NCI-H128 (cell line): Measurements from ENCODE around the gene SARM1.
A peak's percentile ranks its signal among the peaks of the same experiment; 100 is the strongest.
"Not testable (repeated sequence)": the region's sequence is repeated elsewhere in the genome, so short reads cannot be mapped to it uniquely, and the experiment has no call there.

ENCODE experiments used
- DNase-seq: peaks from one replicate; lab custom pipeline; 2025; ENCODE audit not compliant: unreplicated experiment; lab: John Stamatoyannopoulos, UW

SARM1 gene

DNA sequence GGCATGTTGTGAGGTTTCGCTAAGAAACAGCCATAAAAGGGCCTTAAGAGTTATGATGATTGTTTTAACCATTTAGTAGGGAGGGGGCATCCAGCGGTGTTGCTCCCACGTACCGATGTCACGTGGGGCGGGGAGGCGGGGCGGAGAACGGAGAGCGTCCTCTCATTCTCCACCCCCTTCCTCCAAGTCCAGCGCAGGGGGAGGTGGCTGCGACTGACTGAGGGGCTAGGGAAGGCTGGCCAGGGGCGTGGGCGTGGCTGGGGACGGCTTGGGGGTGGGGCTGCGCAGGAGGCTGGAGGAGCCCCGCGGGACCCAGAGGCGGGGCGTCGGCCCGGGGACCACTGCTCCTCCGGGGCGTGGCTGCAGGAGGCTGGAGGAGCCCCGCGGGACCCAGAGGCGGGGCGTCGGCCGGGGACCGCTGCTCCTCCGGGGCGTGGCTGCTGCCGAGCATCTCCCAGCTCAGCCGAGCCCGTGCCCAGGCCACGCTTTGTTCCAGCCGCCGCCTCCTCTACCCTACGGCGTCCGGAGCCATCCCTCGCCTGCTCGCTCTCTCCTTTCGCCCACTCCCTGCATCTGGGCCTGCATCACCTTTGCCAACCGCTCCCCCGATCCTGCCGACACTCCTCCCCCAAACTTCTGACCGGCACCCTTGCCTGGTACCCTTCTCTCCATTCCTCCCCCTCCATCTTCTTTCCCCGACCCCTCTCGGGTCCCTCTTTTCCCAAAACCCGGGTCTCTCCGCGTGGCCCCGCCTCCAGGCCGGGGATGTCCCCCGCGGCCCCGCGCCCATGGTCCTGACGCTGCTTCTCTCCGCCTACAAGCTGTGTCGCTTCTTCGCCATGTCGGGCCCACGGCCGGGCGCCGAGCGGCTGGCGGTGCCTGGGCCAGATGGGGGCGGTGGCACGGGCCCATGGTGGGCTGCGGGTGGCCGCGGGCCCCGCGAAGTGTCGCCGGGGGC is at the start of gene SARM1:
TSS of gene SARM1 (plus strand) at position 450 of the 958 bp plus-strand sequence. CDS start at position 789, 339 bp downstream.
- peak; percentile 60 for DNase-seq

DNA sequence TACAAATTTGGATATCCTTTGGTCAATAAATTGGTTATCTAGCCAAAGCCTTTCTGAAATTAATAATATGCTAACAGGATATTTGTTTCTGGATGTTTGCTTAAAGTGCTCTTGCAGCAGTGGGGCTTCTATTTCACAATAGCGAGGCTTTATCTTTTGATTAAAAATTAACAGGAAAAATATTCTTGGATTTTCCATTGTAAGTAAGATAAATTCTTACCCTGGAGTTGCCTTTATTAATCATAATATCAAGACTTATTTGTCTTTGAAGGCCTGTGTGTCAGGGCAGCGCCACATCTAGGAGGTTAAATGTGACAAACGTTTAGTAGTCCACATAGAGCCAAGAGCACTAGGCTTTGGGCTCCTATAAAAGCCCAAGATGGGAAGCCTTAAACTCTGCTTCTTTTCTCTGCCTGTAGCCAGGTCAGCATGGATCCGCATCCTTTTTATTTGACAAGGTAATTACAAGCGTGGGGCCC is 47.2 kb upstream of the SARM1 start:
- no peak for DNase-seq

DNA sequence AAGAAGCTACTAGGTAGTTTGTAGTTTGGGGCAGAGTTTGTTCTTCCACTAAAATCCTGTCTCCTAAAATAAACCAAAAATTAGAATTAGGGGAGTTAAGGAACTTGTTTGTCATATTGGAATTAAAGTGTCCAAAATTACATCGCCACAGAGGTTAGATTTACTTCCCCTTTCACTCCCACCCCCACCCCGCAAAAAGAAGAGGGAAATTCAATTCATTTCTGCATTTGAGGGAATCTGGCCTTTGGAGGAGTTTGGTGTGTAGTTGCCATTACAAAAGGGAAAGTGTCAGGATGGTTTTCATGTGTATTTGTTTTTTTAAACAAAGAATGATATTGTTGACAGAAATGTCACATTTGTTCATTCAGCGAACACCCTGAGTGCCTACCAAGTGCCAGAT is 46.7 kb upstream of the SARM1 start:
- no peak for DNase-seq

DNA sequence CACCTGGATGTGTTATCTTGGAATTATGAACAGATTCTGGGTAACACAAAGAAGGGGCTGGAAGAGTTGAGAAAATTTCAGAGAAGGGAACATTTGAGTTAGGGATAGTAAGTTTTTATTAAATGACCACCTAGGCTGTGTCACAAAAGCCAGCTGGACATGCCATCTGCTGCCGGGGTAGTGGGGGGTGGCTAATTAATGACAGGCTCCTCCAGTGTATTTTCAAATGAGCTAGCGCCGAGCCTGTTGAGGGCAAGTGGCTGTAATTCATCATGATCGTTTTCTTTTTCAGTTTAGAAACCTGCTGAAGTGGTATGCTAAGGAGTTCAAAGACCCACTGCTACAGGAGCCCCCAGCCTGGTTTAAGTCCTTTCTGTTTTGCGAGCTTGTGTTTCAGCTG is 46.3 kb upstream of the SARM1 start:
- DNase-seq, result no peak

DNA sequence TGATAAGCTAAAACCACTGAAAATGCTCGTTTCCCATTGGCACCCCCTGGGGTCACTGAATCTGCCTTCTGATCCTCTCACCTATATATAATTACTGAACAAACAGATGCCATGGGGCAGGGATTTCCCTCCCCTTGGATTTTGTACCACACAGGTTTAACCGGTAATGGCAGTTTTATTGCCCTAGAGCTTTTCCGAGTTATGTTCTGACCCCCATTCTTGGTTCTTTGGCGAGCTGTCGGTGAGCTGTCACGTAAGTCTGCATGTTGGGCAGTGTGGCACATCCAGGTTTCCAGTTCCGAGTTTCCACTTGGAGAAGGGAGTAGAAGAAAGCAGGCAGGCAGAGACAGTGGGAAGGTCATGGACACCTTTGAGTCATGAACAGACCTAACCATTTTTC is 45.4 kb upstream of the SARM1 start:
- DNase-seq, result no peak

DNA sequence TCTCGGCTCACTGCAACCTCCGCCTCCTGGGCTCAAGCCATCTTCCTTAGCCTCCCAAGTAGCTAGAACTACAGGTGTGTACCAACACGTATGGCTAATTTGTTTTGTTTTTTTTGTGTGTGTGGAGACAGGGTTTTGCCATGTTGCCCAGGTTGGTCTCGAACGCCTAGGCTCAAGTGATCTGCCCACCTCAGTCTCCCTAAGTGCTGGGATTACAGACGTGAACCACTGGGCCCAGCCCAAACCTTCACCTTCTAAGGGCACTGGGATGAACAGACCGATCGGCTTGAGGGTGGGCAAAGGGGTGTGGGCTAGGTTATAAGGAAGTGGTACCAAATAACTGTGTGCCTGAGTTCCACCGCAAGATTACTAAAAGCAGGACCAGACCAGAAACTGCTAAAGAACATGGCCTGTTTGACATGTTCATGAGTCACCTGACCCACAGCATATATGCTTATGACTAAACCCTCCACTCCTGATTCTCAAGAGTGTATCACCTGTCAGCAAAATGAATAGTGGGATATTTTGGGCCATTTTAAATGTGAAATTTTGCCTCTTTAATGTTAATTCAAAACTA is 44.4 kb upstream of the SARM1 start:
- DNase-seq, result no peak

DNA sequence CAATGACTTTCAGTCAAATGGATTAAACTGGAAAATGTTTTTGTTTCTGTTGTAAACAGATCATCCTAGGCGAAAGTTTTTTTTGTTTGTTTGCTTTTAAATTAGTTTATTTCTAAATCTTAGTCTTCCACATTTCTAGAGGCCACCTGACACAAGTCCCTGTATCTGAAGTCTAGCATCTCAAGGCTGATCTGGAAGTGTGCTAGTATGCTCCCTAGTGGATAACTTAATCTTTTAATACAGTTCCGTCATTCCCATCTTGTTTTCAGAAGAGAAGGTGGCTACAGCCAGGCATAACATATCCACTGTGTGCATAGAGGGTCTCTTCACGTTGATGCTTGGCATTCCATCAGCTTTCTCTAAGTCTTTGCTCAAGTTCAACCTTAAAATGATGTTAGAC is 43.8 kb upstream of the SARM1 start:
- no peak for DNase-seq

DNA sequence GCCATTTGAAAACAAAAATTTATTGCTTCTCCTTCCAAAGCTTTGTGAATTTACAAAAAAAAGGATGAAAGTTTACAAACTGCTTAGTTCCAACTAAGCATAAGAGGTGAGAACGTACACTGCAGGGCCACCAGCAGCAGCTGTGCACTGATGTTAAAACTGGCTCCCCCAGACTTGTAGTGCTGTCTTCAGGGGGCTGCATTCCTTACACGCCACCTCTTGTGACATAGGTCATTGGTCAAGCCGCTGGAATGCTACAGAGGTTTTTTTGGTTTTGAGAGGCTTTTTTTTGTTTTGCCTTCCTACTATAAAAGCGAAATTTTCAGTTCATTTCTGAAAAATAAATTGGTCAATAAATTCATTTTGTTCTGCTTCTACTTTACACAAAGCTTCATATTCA is 43.2 kb upstream of the SARM1 start:
- no peak for DNase-seq

DNA sequence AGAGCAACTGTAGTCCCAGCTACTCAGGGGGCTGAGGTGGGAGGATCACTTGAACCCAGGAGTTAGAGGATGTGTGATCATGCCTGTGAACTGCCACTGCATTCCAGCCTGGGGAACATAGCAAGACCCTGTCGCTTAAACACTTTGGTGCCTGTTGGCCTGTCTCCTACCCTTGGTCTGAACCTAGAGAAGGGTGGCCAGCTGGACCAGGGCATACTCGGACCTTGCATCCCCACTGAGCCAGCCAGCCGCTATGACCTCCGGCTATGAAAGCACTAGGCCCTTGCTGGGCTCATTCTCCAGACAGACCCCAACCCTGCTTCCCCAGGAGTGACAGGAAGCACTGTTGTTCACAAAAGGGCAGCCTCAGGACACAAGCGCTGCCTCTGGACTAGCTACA is 40.8 kb upstream of the SARM1 start:
- no peak for DNase-seq

DNA sequence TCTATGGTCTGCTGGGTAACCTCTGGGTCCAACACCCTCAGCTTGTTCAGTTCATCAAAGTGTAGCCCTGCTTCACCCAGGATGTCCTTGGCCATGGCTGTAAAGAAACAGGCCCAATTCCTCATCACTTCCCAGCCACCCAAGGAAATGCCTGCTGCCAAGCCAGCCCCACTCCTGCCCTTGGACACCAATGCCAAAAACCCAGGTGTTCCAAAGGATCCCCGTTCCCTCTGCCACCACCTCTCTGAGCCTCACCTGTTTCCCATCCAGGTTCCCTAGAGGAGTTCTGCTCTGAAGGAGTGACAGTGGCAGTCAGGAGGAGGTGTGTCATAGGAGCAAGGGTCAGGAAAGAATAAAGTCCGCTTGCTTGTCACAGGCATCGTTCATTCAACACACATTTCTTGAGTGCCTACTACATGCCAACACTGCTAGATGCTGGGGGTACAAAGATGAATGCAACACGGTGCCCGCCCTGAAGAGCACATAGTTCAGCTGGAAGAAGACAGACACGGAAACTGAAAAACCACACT is 39.5 kb upstream of the SARM1 start:
- DNase-seq, result no peak

DNA sequence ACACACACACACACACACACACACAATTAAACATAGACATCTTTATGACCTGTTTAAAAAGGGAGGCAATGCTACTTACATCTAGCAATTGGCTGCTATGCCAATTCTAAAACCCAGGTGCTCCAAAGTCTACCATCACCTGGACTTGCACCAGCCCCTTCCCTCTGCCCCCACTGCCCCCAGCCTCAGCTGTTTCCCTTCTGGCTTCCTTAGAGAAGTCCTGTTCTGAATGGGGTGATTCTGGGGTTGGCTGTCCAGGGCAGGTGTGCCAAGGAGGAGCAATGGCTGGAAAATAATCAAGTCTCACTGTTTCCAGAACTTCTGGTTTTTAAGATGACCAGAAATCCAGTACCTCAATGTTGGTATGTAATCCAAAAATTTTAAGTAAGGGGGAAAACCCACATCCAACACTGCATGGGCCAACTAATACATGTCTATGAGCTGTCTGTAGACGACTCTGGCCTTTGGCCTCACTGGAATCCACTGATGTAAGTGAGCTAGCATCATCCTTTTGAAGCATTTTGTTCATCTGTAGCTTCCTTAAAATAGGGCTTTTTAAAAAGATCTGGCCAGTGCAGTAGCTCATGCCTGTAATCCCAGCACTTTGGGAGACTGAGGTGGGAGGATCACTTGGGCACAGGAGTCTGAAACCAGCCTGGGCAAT is 38.3 kb upstream of the SARM1 start:
- DNase-seq, result no peak

DNA sequence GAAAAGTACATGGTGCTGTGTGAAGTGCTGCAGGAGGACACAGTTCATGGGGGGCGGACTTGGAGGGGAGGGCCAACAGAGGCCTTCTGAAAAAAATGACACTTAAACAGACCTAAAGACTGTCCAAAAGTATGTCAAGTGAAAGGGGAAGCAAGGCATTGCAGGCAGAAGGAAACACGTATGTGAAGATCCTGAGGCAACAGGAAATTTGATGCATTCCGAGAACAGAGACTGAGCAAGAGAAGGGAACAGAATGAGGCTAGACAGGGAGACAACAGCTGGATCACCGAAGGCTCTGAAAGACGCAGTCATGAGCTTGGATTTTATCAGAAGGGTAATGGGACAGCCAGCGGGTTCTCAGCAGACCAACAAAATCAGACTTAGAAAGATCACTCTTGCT is 37.3 kb upstream of the SARM1 start:
- no peak for DNase-seq

DNA sequence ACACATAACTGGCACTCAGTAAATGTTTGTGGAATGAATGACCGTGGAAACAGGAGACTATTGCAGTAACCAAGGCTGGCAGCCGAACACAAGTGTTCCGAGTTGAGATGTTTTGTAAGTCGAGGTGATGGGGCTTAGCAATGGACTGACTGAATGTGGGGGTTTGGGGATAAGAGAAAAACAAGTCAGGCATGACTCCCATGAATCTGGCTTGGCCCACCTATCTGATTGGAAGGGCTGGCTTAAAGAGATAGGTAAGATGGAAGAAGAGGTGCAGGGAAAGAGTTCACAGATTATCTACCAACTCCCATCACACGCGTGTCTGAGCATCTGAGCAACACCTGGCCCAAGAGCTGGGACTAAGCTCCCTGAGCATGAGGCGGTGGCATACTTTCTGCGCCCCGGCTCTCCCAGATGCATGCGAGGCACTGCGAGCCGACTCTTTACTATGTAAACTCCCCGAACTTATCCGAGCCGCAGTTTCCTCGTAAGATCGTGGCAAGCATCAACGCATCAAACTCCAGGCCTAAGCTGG is 36.8 kb upstream of the SARM1 start:
- no peak for DNase-seq

DNA sequence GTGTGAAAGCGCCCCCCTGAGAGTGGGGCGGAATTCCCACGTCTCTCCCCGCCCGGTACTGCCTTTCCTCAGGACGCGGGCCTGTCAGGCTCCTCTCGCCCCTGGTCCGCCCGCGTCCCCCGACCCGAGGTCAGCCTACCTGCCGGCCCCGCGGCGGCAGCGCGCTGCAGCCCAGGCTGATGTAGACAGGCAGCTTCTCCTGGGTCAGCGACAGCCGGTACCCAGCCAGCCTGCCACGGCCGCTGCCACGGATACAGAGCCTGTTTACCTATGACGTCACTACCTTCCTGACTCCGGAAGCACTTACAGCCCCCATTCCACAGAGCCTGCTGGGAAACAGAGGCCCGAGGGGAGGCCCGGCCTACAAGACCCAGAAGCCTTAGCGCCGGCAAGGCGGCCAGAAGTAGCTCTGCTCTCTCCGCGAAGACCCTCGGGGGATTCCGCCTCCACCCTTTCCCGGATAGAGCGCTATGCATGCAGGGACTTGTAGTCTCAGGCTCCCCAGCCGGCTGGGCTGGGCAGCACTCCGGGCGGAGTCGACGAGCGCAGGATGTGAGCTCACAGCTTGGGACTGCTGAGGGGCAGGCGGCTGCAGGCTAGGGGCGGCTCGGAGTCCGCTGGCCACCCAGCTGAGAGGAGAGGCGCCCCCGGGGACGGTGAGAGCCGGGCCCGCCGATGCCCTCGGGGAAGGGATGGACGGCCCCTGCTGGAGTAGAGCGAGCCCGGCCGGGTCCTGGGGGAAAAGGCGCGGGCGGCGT is 36.1 kb upstream of the SARM1 start, which contains the start of the genes IFT20 and TNFAIP1:
TSS of gene IFT20 (minus strand) at position 272 of the 758 bp plus-strand sequence. CDS start 3,487 bp downstream, outside the sequence.
TSS of gene TNFAIP1 (plus strand) at position 561 of the 758 bp plus-strand sequence. CDS start 3,761 bp downstream, outside the sequence.
- DNase-seq, result peak; percentile 93

DNA sequence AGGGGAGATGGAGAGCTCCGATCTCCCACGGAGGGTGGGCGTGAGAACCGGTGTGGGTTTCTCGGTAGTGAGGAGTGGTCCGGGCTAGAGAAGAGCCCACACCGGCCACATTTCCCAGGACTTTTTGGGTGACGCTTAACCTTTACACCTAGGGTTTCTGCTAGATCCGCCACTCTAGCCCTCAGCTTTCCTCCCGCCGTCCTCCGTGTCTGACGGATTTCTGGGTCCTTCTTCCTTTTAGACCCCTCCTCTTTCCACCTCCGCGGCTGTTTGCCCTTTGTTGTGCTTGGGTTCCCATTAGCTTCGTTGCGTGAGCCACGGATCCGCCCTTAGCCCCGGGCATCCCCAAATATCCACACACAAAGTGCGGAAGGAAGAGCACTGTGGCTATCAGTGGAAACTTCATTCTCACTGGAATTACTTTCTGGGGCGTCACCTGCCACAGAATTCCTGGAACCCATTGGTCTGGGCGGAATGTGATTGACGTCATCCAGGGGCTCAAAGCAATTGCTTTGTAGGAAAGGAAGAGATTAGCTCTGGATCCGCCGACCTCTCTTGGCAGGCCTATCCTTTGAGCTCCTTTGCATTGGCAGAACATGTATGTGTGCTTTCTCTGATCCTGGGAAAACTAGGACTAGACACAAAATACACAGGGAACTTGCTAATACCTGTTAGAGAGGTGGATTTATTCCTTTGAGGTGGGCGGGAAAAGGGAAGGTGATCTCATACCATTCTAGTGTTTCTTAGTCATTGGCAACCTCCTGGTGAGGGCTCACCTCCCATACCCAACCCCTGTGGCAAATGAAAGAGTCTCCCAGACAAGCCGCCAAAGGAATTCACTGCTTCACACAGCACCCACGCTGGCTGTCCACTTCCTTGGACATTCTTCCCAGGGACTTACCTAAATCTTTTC is 35.3 kb upstream of the SARM1 start:
- DNase-seq, result no peak

DNA sequence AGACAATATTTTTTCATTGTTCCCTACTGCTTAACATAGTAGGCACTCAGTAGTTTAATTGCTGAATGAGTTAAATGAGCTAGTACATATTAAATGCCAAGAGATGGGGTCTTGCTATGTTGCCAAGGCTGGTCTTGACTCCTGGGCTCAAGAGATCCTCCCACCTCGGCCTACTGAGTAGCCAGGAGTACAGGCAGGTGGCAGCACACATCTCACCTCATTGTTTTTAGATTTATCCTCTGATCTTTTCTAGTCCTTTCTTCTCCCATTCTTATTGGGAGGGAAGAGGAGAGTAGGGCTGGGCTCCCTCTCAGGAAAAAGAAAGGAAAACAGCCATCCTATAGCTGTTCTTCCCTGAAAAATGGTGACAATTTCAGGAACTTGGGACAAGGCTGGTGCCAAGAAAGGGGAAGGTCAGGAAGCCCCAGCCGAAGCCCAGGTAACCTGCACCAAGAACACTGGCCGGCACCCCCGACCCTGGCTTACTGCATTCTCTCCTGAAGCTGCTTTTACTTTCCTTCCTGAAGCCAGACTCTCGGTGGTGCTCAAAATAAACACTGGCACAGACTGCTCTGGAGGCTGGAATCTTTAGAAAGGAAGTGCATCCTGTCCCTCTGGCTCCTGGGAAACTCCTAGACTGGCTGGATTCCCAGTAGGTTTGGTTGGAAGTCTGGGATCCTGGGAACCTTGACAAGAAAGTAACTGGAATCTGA is 33.3 kb upstream of the SARM1 start:
- DNase-seq, result no peak

DNA sequence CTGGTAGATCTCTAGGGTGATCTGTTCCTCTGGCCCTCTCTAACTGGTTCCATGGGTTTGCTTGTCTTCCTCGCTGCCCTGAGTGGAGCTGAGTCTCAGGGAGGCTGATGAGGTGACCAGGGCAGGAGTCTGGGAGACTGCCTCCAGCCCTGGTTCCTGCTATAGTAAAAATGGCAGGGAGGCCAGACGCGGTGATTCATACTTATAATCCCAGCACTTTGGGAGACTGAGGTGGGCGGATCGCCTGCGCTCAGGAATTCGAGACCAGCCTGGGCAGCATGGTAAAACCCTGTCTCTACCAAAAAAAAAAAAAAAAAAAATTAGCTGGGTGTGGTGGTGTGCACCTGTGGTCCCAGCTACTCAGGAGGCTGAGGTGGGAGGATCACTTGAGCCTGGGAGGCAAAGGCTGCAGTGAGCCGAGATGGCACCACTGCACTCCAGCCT is 32.7 kb upstream of the SARM1 start:
- not testable (repeated sequence) for DNase-seq

DNA sequence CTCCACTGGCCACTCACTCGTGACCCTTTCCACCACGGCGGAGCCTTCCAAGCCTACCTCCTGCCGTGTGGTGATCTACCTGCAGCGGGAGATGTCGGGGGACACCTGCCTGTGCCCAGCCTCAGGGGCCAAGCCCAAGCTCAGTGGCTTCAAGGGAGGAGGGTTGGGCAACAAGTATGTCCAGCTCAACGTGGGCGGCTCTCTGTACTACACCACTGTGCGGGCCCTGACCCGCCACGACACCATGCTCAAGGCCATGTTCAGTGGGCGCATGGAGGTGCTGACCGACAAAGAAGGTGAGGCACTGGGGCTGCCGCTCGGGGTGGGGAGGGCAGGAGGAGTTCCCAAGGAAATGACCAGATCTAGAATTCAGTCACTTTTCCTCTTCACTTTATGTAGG is 32.1 kb upstream of the SARM1 start:
- no peak for DNase-seq

DNA sequence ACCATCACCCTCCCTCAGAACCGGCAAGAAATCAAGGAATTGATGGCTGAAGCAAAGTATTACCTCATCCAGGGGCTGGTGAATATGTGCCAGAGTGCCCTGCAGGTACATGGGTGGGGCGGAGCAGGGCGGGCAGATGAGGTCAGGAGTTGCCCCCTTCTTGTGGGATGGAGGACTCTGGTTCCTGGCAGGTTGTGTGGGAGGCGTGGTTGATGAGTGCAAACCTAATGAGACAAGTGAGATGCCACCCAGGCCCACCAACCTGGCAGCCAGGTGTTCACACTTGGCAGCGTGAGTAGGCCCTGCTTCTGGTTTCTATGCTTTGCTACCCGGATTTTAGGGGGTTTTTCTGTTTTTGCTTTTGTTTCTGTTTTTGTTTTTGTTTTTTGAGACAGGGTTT is 31.1 kb upstream of the SARM1 start:
- DNase-seq, result no peak
